ENCODE measurements around the gene GLCE. TPM values are rescaled to one million over a fixed set of nuclear protein-coding genes. Genes with fewer than 3 reads are reported as not detected.

GLCE gene
- total and polyA plus RNA-seq, 7 donors: 2.5 to 6.0 (median 4.2) TPM

DNA sequence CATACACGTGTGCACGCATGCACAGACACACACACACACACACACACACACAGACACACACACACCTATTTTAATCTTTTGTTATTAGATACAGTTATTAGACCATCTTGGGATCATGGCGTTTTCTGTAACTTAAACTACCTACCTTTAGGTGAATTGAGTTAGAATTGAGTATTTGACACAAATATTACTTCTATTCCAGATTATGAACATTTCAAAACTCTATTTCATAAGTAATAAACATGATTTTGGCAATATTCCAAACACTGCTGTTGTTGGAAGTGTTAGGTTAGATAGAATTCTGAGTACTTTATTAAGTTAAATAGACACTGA lies 65.6 kb downstream of the GLCE start:
- H3K27me3 ChIP-seq (ENCODE audit: insufficient read depth in 3 of 3, low read length in 2 of 3): no peaks in the 10 kb centered on the region
- ATAC-seq (no peak), DNase-seq (no peak)
- H3K4me1 ChIP-seq: no peaks in the 10 kb centered on the region
- TF ChIP-seq, protein P1, sequence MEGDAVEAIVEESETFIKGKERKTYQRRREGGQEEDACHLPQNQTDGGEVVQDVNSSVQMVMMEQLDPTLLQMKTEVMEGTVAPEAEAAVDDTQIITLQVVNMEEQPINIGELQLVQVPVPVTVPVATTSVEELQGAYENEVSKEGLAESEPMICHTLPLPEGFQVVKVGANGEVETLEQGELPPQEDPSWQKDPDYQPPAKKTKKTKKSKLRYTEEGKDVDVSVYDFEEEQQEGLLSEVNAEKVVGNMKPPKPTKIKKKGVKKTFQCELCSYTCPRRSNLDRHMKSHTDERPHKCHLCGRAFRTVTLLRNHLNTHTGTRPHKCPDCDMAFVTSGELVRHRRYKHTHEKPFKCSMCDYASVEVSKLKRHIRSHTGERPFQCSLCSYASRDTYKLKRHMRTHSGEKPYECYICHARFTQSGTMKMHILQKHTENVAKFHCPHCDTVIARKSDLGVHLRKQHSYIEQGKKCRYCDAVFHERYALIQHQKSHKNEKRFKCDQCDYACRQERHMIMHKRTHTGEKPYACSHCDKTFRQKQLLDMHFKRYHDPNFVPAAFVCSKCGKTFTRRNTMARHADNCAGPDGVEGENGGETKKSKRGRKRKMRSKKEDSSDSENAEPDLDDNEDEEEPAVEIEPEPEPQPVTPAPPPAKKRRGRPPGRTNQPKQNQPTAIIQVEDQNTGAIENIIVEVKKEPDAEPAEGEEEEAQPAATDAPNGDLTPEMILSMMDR (IDR thresholded peaks at IDR 0.05): no peak
- 65 to 73% (median 69%) methylated on average over 3 of the region's 3 CpGs for WGBS, 3 donors
- no peaks in the 10 kb centered on the region for H3K36me3 ChIP-seq (ENCODE audit: insufficient read depth in 1 of 2, low read depth in 1 of 2)
- H3K9me3 ChIP-seq: peaks cover 10% of the 10 kb centered on the region
- no peak overlapping the region for H3K27ac ChIP-seq
- intact Hi-C loops (cut with DNase I): loop anchor here in 1 of 2 donors (5.0 kb wide), 1 partner anchor 169 kb away; no protein-coding TSS in a partner anchor
- H3K4me3 ChIP-seq: no peak overlapping the region

DNA sequence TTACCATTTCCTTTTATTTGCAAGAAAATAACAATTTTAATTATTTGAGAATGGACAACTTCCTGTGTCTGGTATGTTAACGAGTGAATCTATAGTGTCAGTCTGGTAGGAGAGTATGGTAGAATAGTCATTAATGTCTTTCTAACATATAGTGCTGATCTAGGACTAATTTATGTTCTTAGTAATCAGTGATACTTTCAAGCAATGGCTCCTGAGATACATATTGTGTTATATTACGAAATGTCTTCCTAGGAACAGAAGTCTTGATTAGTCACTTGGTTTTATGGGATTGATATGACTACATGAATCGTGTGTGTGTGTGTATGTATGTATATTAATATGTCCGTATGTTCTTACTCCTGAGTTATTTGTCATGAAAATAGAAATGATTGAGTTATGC lies 71.7 kb downstream of the GLCE start:
- ATAC-seq: no peak
- TF ChIP-seq, protein P1 (IDR thresholded peaks at IDR 0.05): no peak
- 76 to 94% (median 86%) methylated on average over 4 of the region's 4 CpGs for WGBS, 3 donors
- Histone ChIP-seq H3K4me3 (no peak overlapping the region), H3K27me3 (ENCODE audit: insufficient read depth in 3 of 3, low read length in 2 of 3) (no peaks in the 10 kb centered on the region), H3K4me1 (no peaks in the 10 kb centered on the region), H3K27ac (no peak overlapping the region), H3K36me3 (ENCODE audit: insufficient read depth in 1 of 2, low read depth in 1 of 2) (no peaks in the 10 kb centered on the region), H3K9me3 (no peaks in the 10 kb centered on the region)
- intact Hi-C loops (cut with DNase I): no loop called here
- no peak for DNase-seq

DNA sequence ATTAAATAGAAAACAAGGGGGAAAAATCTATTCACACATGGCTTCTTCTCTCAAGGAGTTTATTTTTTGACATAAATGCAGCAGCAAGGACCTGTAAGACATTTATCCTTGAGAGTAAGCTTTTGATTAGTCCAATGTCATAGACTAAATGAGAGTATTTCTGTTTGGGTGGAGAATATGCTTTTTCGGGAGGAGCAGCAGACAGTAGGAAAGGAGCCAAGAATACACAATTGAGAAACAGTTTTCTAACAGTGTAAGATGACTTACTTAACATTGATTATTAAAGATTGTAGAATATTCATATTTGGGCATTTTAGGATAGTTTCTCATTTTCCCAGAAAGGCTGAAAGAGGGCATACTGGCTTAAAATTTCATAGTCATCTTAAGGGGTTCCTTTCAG lies 72.3 kb downstream of the GLCE start:
- Histone ChIP-seq H3K27ac (no peak overlapping the region), H3K4me3 (no peak overlapping the region), H3K27me3 (ENCODE audit: insufficient read depth in 3 of 3, low read length in 2 of 3) (no peaks in the 10 kb centered on the region), H3K36me3 (ENCODE audit: insufficient read depth in 1 of 2, low read depth in 1 of 2) (no peaks in the 10 kb centered on the region), H3K9me3 (no peaks in the 10 kb centered on the region), H3K4me1 (no peaks in the 10 kb centered on the region)
- ATAC-seq: no peak
- DNase-seq: no peak
- TF ChIP-seq, protein P1 (IDR thresholded peaks at IDR 0.05): no peak
- intact Hi-C loops (cut with DNase I): no loop called here
- 56 to 70% (median 63%) methylated on average over 1 of the region's 1 CpG for WGBS, 3 donors

DNA sequence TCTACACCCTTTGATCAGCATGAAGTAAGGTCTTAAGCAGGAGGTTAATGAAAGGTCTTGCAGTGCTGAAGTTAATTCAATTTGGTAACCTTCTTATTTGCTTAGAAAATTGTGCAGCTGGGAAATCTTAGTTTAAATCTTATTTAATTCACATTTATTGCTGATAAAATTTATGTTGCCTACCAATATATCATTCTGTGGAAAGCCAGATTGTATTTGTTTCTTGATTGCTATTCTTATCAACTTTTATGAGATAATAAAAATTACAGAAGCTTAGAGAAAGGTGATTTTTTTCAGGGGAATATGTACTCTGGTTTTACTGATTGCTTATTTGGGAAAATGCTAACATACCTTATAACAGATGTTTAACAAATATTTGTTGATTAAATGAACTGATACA lies 74.2 kb downstream of the GLCE start:
- no peaks in the 10 kb centered on the region for H3K27me3 ChIP-seq (ENCODE audit: insufficient read depth in 3 of 3, low read length in 2 of 3)
- TF ChIP-seq, protein P1 (IDR thresholded peaks at IDR 0.05): no peak
- no peaks in the 10 kb centered on the region for H3K9me3 ChIP-seq
- no peak for ATAC-seq
- no peaks in the 10 kb centered on the region for H3K36me3 ChIP-seq (ENCODE audit: insufficient read depth in 1 of 2, low read depth in 1 of 2)
- intact Hi-C loops (cut with DNase I): no loop called here
- no peak for DNase-seq
- no peak overlapping the region for H3K27ac ChIP-seq
- no peak overlapping the region for H3K4me3 ChIP-seq
- no peaks in the 10 kb centered on the region for H3K4me1 ChIP-seq

DNA sequence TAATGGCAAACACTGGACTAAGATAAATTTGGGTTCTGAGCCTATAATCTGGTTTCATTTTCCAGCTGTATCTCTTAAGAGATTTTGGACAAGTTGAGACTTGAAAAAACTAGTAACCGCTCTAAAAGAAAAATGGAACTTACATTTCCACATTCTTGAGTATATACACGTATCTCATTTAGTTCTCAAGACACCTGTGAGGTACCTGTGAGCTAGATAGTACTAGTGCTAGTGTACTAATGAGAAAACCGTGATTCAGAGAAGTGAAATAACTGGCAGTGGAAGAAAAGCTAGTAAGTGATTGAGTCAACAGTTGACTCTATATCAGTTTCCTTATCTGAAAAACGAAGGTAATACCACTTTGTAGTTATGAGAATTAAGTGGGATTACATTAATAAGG lies 76.1 kb downstream of the GLCE start:
- no peak for ATAC-seq
- H3K4me1 ChIP-seq: no peaks in the 10 kb centered on the region
- TF ChIP-seq, protein P1 (IDR thresholded peaks at IDR 0.05): no peak
- H3K36me3 ChIP-seq (ENCODE audit: insufficient read depth in 1 of 2, low read depth in 1 of 2): no peaks in the 10 kb centered on the region
- H3K9me3 ChIP-seq: no peaks in the 10 kb centered on the region
- DNase-seq: no peak
- H3K27me3 ChIP-seq (ENCODE audit: insufficient read depth in 3 of 3, low read length in 2 of 3): no peaks in the 10 kb centered on the region
- H3K4me3 ChIP-seq: no peak overlapping the region
- WGBS, 3 donors: 95 to 96% (median 96%) methylated on average over 4 of the region's 4 CpGs
- intact Hi-C loops (cut with DNase I): no loop called here
- H3K27ac ChIP-seq: no peak overlapping the region
